Measurements from ENCODE around the gene XPC.

Gene XPC

DNA sequence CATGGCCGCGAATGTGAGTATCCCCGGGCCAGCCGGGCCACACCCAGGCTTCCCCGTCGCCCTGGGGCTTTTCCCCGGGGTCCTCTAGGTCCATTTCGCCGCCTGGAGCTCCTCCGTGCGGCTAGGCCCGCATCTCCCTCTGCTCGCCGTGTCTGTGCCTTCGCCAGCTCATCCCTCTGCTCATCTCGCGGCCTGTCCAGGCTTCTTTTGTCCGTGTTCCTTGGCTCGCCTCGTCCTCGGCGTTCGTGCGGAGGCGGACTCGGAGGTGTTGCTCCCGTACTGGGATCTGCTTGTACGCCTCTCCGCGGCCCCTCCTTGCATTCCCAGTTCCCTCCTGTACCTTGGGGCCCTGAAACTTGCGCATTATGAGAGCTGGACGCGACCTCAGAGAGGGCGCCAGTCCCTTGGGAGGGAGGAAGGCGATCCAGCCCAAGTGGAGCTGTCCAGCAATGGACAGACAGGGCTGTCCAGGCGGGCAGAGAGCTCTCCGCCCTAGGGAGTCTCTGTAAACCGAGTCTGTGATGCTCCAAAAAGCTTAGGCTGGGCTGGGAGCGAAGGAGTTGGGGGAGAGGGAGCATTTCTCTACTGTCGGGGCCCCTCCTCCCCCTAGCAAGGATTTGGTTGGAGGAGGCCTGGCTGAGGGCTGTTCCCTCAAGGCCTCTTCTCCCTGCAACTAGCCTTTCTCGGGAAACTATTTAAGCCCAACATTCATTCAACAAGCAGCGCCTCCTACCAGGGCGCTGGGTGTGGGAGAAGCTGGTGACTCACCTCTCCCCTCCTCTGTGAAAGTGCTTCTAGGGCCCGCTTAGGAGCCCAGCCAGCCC, 53.0 kb downstream of the XPC start:
- Histone ChIP-seq H3K4me3 (ENCODE audit: low read depth in 1 of 2, low read length in 2 of 2) (peak overlapping the region; percentile 88 to 99), H3K36me3 (ENCODE audit: insufficient read depth, low read length) (peaks cover 46% of the 10 kb centered on the region), H2AFZ (ENCODE audit: low read depth, low read length) (peak overlapping the region; percentile 87), H3K4me2 (ENCODE audit: insufficient read depth, low read length) (peak overlapping the region; percentile 92), H3K4me1 (ENCODE audit: insufficient read depth, low read length) (peaks cover 42% of the 10 kb centered on the region), H4K20me1 (ENCODE audit: insufficient read depth, low read length) (peaks cover 35% of the 10 kb centered on the region), H3K9me3 (ENCODE audit: insufficient read depth, low read length, severe bottlenecking) (no peaks in the 10 kb centered on the region), H3K79me2 (ENCODE audit: insufficient read depth, low read length) (peaks cover 75% of the 10 kb centered on the region), H3K27me3 (ENCODE audit: insufficient read depth, low read length, poor library complexity) (no peaks in the 10 kb centered on the region), H3K9ac (ENCODE audit: low read depth, low read length) (peak overlapping the region; percentile 83), H3K27ac (ENCODE audit: low read length) (peak overlapping the region; percentile 74)
- DNase-seq, result peak; percentile 52
- peak; percentile 23 for ATAC-seq (ENCODE audit: insufficient read depth, low read depth)
- no peak for TF ChIP-seq EZH2 (IDR thresholded peaks at IDR 0.05; ENCODE audit: borderline replicate concordance, low read depth, low read length, severe bottlenecking)
- TF ChIP-seq, protein P1, sequence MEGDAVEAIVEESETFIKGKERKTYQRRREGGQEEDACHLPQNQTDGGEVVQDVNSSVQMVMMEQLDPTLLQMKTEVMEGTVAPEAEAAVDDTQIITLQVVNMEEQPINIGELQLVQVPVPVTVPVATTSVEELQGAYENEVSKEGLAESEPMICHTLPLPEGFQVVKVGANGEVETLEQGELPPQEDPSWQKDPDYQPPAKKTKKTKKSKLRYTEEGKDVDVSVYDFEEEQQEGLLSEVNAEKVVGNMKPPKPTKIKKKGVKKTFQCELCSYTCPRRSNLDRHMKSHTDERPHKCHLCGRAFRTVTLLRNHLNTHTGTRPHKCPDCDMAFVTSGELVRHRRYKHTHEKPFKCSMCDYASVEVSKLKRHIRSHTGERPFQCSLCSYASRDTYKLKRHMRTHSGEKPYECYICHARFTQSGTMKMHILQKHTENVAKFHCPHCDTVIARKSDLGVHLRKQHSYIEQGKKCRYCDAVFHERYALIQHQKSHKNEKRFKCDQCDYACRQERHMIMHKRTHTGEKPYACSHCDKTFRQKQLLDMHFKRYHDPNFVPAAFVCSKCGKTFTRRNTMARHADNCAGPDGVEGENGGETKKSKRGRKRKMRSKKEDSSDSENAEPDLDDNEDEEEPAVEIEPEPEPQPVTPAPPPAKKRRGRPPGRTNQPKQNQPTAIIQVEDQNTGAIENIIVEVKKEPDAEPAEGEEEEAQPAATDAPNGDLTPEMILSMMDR (IDR thresholded peaks at IDR 0.05; ENCODE audit: borderline replicate concordance, extremely low read depth, low read length, poor library complexity, severe bottlenecking), result peak; percentile 21

GRCh38 chr3:14124615-14125192, 53.7 kb downstream of the XPC start, which contains the start of the genes CHCHD4 and TMEM43:
TSS of gene CHCHD4 (minus strand) at chr3:14124870. CDS start at chr3:14124676, 194 bp downstream.
TSS of gene TMEM43 (plus strand) at chr3:14125052. CDS start at chr3:14125194, 142 bp downstream.
- H2AFZ ChIP-seq (ENCODE audit: low read depth, low read length), result peak within 1 kb of the TSS; percentile 87
- H3K9me3 ChIP-seq (ENCODE audit: insufficient read depth, low read length, severe bottlenecking), result no peaks in the 10 kb centered on the region
- H4K20me1 ChIP-seq (ENCODE audit: insufficient read depth, low read length), result peaks cover 36% of the 10 kb centered on the region
- H3K27me3 ChIP-seq (ENCODE audit: insufficient read depth, low read length, poor library complexity), result no peaks in the 10 kb centered on the region
- H3K79me2 ChIP-seq (ENCODE audit: insufficient read depth, low read length), result peaks cover 78% of the 10 kb centered on the region
- peak within 1 kb of the TSS; percentile 74 for H3K27ac ChIP-seq (ENCODE audit: low read length)
- ATAC-seq (ENCODE audit: insufficient read depth, low read depth), result peak; percentile 90
- peak within 1 kb of the TSS; percentile 88 to 99 for H3K4me3 ChIP-seq (ENCODE audit: low read depth in 1 of 2, low read length in 2 of 2)
- peaks cover 46% of the 10 kb centered on the region for H3K36me3 ChIP-seq (ENCODE audit: insufficient read depth, low read length)
- peaks cover 42% of the 10 kb centered on the region for H3K4me1 ChIP-seq (ENCODE audit: insufficient read depth, low read length)
- TF ChIP-seq EZH2 (IDR thresholded peaks at IDR 0.05; ENCODE audit: borderline replicate concordance, low read depth, low read length, severe bottlenecking), result no peak
- TF ChIP-seq, protein P1 (IDR thresholded peaks at IDR 0.05; ENCODE audit: borderline replicate concordance, extremely low read depth, low read length, poor library complexity, severe bottlenecking), result peak; percentile 4
- peak within 1 kb of the TSS; percentile 83 for H3K9ac ChIP-seq (ENCODE audit: low read depth, low read length)
- peak within 1 kb of the TSS; percentile 92 for H3K4me2 ChIP-seq (ENCODE audit: insufficient read depth, low read length)
- peak; percentile 99 for DNase-seq

DNA sequence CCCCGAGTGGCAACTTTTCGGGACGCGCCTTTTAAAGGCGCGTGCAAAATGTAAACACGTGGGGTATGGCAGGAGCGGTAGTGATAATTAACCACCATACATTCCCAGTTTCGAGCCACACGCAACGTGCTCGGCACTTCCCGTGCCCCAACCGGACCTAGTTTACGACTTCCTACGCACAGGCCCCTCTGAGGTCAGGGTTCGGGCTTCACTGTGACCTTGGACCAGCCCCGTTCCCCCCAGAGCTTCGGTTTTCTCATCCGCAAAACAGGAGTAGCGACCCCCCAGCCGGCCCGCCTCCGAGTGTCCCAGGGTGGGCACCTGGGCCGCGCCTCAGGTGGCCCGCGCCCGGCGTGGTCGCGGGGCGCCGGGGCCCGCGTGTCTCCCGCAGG, 54.2 kb downstream of the XPC start:
- peak overlapping the region; percentile 88 to 99; a peak in 3 of 4 replicates for H3K4me3 ChIP-seq (ENCODE audit: low read depth in 1 of 2, low read length in 2 of 2)
- H3K4me1 ChIP-seq (ENCODE audit: insufficient read depth, low read length), result peaks cover 42% of the 10 kb centered on the region
- peak overlapping the region; percentile 92 for H3K4me2 ChIP-seq (ENCODE audit: insufficient read depth, low read length)
- peak overlapping the region; percentile 63 for H3K27ac ChIP-seq (ENCODE audit: low read length)
- H3K27me3 ChIP-seq (ENCODE audit: insufficient read depth, low read length, poor library complexity), result no peaks in the 10 kb centered on the region
- ATAC-seq (ENCODE audit: insufficient read depth, low read depth), result peak; percentile 65
- TF ChIP-seq EZH2 (IDR thresholded peaks at IDR 0.05; ENCODE audit: borderline replicate concordance, low read depth, low read length, severe bottlenecking), result no peak
- TF ChIP-seq, protein P1 (IDR thresholded peaks at IDR 0.05; ENCODE audit: borderline replicate concordance, extremely low read depth, low read length, poor library complexity, severe bottlenecking), result no peak
- peaks cover 46% of the 10 kb centered on the region for H3K36me3 ChIP-seq (ENCODE audit: insufficient read depth, low read length)
- DNase-seq, result peak; percentile 80
- peaks cover 37% of the 10 kb centered on the region for H4K20me1 ChIP-seq (ENCODE audit: insufficient read depth, low read length)
- H3K9ac ChIP-seq (ENCODE audit: low read depth, low read length), result peak overlapping the region; percentile 83
- H2AFZ ChIP-seq (ENCODE audit: low read depth, low read length), result peak overlapping the region; percentile 84
- peaks cover 80% of the 10 kb centered on the region for H3K79me2 ChIP-seq (ENCODE audit: insufficient read depth, low read length)
- no peaks in the 10 kb centered on the region for H3K9me3 ChIP-seq (ENCODE audit: insufficient read depth, low read length, severe bottlenecking)

All from DND-41 (cell line).